ENCODE results near the gene LYL1. TPM values are rescaled to one million over a fixed set of nuclear protein-coding genes. Genes with fewer than 3 reads are reported as not detected.

LYL1 gene
- total and polyA plus RNA-seq, 9 of the 15 experiments (the other 6 are each of a cell fraction or from before 2014, with no cell fraction given), result 1.3 to 266 (median 34.0) TPM

- TF ChIP-seq CHD7 (IDR thresholded peaks at IDR 0.05; ENCODE audit: low read depth, low read length), result no peak
- TF ChIP-seq XRCC4 (IDR thresholded peaks at IDR 0.05; ENCODE audit: extremely low read depth, insufficient read depth, insufficient read length), result no peak
- no peak for TF ChIP-seq KLF10 (CRISPR knock-in tag; IDR thresholded peaks at IDR 0.05)
- no peak for TF ChIP-seq ARID4B (CRISPR knock-in tag; IDR thresholded peaks at IDR 0.05)
- peak; percentile 86 for TF ChIP-seq TFAP4 (CRISPR knock-in tag; IDR thresholded peaks at IDR 0.05; ENCODE audit: borderline replicate concordance)
- peak; percentile 71; the same call in 1 of the 2 replicates for TF ChIP-seq NR2C2 (CRISPR knock-in tag; IDR thresholded peaks at IDR 0.05)
- TF ChIP-seq NR2C2 (tag; IDR thresholded peaks at IDR 0.05), result no peak
- TF ChIP-seq RBM22 (IDR thresholded peaks at IDR 0.05; ENCODE audit: low read depth, low read length, poor library complexity, severe bottlenecking), result no peak
- TF ChIP-seq HMG20B (CRISPR knock-in tag; IDR thresholded peaks at IDR 0.05), result no peak
- TF ChIP-seq SAP30 (IDR thresholded peaks at IDR 0.05; ENCODE audit: borderline replicate concordance, insufficient read depth, low read depth, low read length, poor library complexity, severe bottlenecking), result no peak
- peak; percentile 46; the same call in 1 of the 2 replicates for TF ChIP-seq E2F3 (CRISPR knock-in tag; IDR thresholded peaks at IDR 0.05)
Measured at GRCh38 chr19:13104360-13104847, 1.7 kb upstream of the LYL1 start (continued).

Data from K562 (cell line).